Mesenteric fat pad (tissue), 1 donor: Measurements from ENCODE around the gene ACAT2. TPM values are rescaled to one million over a fixed set of nuclear protein-coding genes. Genes with fewer than 3 reads are reported as not detected.
"Not testable (repeated sequence)": the region's sequence is repeated elsewhere in the genome, so short reads cannot be mapped to it uniquely, and the experiment has no call there.

ENCODE experiments used
- DNase-seq: peaks from one replicate; pipeline ENCODE4 v3.0.0-alpha.2; 2020; ENCODE audit warnings: low spot score
- total RNA-seq: library from RNA; stranded (reverse); fragmentation: NEBNext Ultra II Directional; extraction: Animal tissue kit (Norgen Biotek cat#: 25700); gene quantifications from one replicate; pipeline ENCODE4 v1.2.1, GENCODE V29; 2021
- donor health status: DM: yes; HTN: yes; CAD: no.

The ACAT2 gene
- total RNA-seq, 1 donor from 2014 or later = 11.1 TPM

DNA sequence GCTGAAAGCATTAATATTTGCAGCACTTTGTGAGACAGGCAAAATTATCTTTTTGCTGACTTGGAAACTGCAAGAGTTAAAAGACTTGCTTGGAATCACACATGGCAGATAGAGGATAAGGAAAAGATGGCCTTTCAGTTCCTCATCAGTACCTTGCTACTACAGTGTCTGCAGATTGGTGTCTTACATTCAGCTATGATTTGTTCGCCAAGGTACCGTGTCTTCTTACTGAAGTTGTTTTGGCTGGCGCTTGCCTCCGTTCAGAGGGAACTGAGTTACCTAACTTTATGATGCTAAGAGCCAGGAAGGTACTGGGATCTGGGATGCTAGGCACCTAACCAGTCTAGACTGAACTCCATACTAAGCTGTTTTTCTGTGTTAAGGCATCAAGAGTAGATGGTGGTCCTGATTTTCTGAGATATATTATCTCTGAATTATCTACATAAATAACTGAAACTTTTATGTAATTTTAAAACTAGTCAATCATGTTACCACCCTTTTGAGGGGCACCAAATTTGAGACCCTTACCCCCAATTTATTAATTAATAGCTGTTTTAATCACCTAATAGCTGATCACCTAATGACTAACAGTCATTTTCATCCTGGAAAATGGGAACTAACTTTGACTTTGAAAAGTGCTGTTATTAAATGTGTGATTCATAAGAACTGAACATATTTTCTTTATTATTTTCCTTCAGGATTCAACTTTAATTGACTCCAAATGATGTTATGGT is 32.1 kb upstream of the ACAT2 start:
- no peak for DNase-seq

- no peak for DNase-seq
Measured at GRCh38 chr6:159730332-159730676, 31.5 kb upstream of the ACAT2 start.

GRCh38 chr6:159732550-159732949 is 29.3 kb upstream of the ACAT2 start:
- DNase-seq = not testable (repeated sequence)

- not testable (repeated sequence) for DNase-seq
Measured at GRCh38 chr6:159733395-159733794, 28.4 kb upstream of the ACAT2 start.

DNA sequence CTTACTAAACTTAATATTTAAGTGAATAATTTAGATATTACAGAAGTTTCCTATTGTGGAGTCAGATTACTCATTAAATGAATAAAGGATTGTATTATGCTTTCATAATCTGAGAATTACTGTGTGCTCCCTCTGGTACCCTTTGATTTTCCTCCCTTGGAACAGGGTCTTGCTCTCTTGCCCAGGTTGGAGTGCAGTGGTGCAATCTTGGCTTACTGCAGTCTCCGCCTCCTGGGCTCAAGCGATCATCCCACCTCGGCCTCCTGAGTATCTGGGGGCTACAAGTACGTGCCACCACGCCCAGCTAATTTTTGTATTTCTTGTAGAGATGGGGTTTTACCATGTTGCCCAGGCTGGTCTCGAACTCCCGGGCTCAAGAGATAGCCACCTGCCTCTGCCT is 24.9 kb upstream of the ACAT2 start:
- no peak for DNase-seq

DNA sequence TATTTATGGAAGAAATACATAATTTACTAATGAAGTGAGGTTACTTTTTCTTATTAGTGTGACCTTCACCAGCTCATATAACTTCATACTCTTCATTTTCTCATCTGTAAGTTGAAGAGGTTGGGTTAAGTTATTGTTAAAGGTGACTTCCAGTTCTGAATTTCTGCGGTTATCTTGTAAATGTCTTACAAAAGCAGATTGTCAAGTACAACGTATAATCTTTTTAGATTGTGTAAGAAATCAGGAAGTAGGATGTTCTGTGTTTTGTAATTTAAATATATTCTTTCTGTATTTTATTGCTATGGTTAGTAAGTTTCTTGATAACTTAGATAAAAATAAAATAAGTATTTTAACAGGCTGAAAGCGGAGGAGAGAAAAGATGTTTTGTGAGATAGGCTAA is 22.5 kb upstream of the ACAT2 start:
- DNase-seq = no peak

DNA sequence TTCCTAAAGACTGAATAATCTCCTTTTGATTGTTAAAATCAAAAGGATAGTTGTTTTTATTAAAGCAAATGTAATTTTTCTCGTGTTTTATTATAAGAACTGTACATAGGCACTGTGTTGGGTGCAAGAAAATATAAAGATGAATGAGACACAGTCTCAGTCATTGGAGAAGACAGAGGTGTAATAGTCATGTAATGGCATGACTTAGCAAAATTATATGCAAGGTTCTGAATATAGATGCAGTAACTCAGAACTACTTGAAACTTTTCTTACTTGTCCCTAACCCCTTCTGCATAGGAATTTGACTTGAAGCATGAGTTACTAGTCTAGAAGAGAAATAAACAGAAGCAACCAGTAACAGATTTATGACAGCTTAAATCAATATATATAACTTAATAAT is 19.7 kb upstream of the ACAT2 start:
- DNase-seq = no peak

DNA sequence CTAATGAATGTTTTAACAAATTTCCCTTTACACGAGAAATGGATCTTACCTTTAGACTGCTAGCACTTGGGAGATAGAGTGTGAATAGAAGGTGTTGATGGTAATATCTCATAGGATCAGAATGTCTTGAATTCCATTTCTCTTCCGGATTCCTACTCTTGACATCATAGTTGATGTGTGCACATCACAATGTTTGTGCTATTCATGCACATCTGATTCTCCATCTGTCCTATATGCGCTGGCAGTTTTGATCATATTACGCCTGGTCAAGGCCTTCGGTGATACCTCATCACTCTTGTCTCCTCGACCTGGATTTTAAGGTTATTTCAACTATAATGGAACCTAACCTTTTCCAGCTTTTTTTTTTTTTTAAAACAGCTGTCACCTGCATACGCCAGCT is 16.8 kb upstream of the ACAT2 start:
- no peak for DNase-seq

DNA sequence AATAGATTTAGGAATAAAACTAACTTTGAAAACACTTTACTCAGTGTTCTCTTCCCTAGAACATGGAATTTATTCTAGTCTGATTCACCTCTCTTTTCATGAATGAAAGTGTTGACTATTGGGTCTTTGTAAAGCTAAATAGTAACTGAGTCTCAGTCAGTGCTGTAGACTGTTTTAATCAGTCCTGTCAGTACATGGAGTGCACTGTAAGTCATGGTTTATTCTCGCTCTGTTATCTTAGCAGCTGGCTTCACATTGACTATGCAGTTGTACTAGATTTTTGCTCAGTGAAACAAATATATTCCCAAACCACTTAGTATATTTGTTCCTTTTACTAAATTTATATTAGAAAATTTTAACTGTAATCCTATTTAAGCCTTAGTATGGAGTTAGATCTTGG is 15.1 kb upstream of the ACAT2 start:
- no peak for DNase-seq

- not testable (repeated sequence) for DNase-seq
Measured at GRCh38 chr6:159748127-159748526, 13.7 kb upstream of the ACAT2 start.

DNA sequence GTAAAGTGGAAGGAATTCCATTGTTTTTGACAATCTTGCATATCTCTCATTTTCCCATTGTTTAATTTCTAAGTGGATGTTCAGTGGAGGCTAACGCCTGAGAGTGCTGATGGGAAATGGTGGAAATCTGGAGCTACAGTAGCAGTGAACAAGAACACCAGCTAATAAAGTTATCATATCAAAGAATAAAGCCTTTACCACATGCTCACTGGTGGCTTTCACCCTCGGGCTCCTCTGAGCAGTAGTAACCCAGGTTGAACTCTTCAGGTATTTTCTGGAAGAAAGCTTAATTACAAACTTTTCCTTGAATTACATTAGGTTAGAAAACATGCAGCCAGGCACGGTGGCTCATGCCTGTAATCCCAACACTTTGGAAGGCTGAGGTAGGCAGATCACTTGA is 10.4 kb upstream of the ACAT2 start:
- no peak for DNase-seq

GRCh38 chr6:159753081-159753872 is 8.6 kb upstream of the ACAT2 start:
- DNase-seq = no peak

- no peak for DNase-seq
Measured at GRCh38 chr6:159754401-159754800, 7.4 kb upstream of the ACAT2 start.

- no peak for DNase-seq
Measured at GRCh38 chr6:159754959-159755914, 6.6 kb upstream of the ACAT2 start.

DNA sequence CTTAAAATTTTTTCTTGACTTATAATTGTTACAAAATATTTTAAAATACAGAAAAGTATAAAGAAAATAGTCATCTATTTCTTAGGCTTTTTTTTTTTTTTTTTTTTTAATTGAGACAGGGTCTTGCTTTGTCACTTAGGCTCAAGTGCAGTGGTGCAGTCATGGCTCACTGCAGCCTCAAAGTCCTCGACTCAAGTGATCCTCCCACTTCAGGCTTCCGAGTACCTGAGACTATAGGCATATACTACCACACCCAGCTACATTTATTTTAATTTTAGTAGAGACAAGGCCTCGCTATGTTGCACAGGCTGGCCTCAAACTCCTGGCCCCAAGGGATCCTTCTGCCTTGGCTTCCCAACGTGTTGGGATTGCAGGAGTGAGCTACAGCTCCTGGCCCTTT is 5.3 kb upstream of the ACAT2 start:
- no peak for DNase-seq

GRCh38 chr6:159758031-159759001 is 3.5 kb upstream of the ACAT2 start:
- no peak for DNase-seq

DNA sequence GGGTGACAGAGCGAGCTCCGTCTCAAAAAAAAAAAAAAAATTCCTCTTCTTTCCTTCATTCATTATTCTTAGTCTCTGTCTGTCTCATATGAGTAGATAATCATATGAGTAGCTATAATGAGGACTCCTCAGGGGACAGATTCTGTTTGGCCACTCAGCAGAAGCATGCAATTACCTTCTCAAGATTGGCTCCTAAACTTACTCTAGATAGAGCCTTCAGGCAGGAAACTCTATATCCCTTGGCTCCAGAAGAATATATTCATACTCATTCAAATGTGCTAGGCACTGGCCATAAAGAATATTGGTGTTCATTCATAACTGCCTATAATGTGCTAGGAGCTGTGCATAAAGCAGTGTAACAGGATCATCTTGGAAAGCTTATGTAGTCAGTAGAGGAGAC is 2.2 kb upstream of the ACAT2 start:
- DNase-seq = no peak

GRCh38 chr6:159760602-159761057 is 1.2 kb upstream of the ACAT2 start:
- DNase-seq = no peak

GRCh38 chr6:159761129-159761872 is 544 bp upstream of the ACAT2 start:
- no peak for DNase-seq
